WTC11 (cell line): ENCODE measurements around the gene TMEM95. TPM values are rescaled to one million over a fixed set of nuclear protein-coding genes. Genes with fewer than 3 reads are reported as not detected.

Experiments
- CREB1 ChIP-seq: sonication (generic); formaldehyde crosslinking; IDR thresholded peaks from 2 replicates; pipeline ENCODE4 v1.8.0; 2023; ENCODE audit warnings: mild to moderate bottlenecking, missing genetic modification reagents
- ETV6 ChIP-seq: sonication (generic); formaldehyde crosslinking; IDR thresholded peaks from 2 replicates; pipeline ENCODE4 v1.8.1; 2022; ENCODE audit warnings: mild to moderate bottlenecking, missing genetic modification reagents
- GTF2I ChIP-seq: fragments of 250-450 bp; sonication (Bioruptor Pico); conservative IDR thresholded peaks from 2 replicates; pipeline ENCODE4 v1.4.0; 2021; ENCODE audit warnings: mild to moderate bottlenecking
- JAZF1 ChIP-seq: fragments of 250-450 bp; sonication (Bioruptor Pico); IDR thresholded peaks from 2 replicates; pipeline ENCODE4 v1.9.0; 2021; ENCODE audit warnings: moderate library complexity, mild to moderate bottlenecking, inconsistent platforms
- KAT7 ChIP-seq: sonication (generic); formaldehyde crosslinking; IDR thresholded peaks from 2 replicates; pipeline ENCODE4 v1.8.1; 2023; ENCODE audit warnings: missing genetic modification reagents, mild to moderate bottlenecking, borderline replicate concordance
- MXD4 ChIP-seq: fragments of 250-450 bp; sonication (Bioruptor Pico); IDR thresholded peaks from 2 replicates; pipeline ENCODE4 v1.8.0; 2021; ENCODE audit warnings: mild to moderate bottlenecking, moderate library complexity, borderline replicate concordance
- NR2C2 ChIP-seq: sonication (generic); formaldehyde crosslinking; IDR thresholded peaks from 2 replicates; pipeline ENCODE4 v1.8.0; 2022; ENCODE audit warnings: mild to moderate bottlenecking, missing genetic modification reagents
- NR3C1 ChIP-seq: sonication (generic); formaldehyde crosslinking; conservative IDR thresholded peaks from 2 replicates; pipeline ENCODE4 v1.8.1; 2023; ENCODE audit warnings: low read depth, mild to moderate bottlenecking, missing genetic modification reagents
- PREB ChIP-seq: sonication (generic); formaldehyde crosslinking; IDR thresholded peaks from 2 replicates; pipeline ENCODE4 v1.8.1; 2022; ENCODE audit warnings: mild to moderate bottlenecking, missing genetic modification reagents, moderate library complexity, borderline replicate concordance
- RELA ChIP-seq: sonication (generic); formaldehyde crosslinking; IDR thresholded peaks from 2 replicates; pipeline ENCODE4 v1.8.1; 2022; ENCODE audit warnings: missing genetic modification reagents, mild to moderate bottlenecking, borderline replicate concordance
- SMAD4 ChIP-seq: sonication (generic); formaldehyde crosslinking; IDR thresholded peaks from 2 replicates; pipeline ENCODE4 v1.8.0; 2022; ENCODE audit warnings: mild to moderate bottlenecking, missing genetic modification reagents
- SP1 ChIP-seq: sonication (generic); formaldehyde crosslinking; conservative IDR thresholded peaks from 2 replicates; pipeline ENCODE4 v1.8.1; 2022; ENCODE audit warnings: missing genetic modification reagents
- STAT6 ChIP-seq: sonication (generic); formaldehyde crosslinking; conservative IDR thresholded peaks from 2 replicates; pipeline ENCODE4 v1.8.1; 2023; ENCODE audit warnings: mild to moderate bottlenecking, low read depth, missing genetic modification reagents, moderate library complexity
- TCF7 ChIP-seq: sonication (generic); formaldehyde crosslinking; IDR thresholded peaks from 2 replicates; pipeline ENCODE4 v1.8.0; 2022; ENCODE audit warnings: mild to moderate bottlenecking, low read depth, missing genetic modification reagents, moderate library complexity
- TP53 ChIP-seq: sonication (generic); formaldehyde crosslinking; IDR thresholded peaks from 2 replicates; pipeline ENCODE4 v1.8.1; 2023; ENCODE audit warnings: mild to moderate bottlenecking, missing genetic modification reagents
- USF2 ChIP-seq: sonication (generic); formaldehyde crosslinking; IDR thresholded peaks from 2 replicates; pipeline ENCODE4 v1.8.1; 2023; ENCODE audit warnings: mild to moderate bottlenecking, missing genetic modification reagents, moderate library complexity
- ZNF232 ChIP-seq: sonication (generic); formaldehyde crosslinking; IDR thresholded peaks from 2 replicates; pipeline ENCODE4 v1.8.0; 2022; ENCODE audit warnings: mild to moderate bottlenecking, missing genetic modification reagents
- ZNF317 ChIP-seq: sonication (generic); formaldehyde crosslinking; IDR thresholded peaks from 2 replicates; pipeline ENCODE4 v1.8.1; 2023; ENCODE audit warnings: low read depth, mild to moderate bottlenecking, moderate library complexity, missing genetic modification reagents, borderline replicate concordance
- ZNF416 ChIP-seq: fragments of 250-450 bp; sonication (Bioruptor Pico); IDR thresholded peaks from 2 replicates; pipeline ENCODE4 v1.9.0; 2021; ENCODE audit warnings: mild to moderate bottlenecking, inconsistent platforms
- ZNF423 ChIP-seq: fragments of 250-450 bp; sonication (Bioruptor Pico); IDR thresholded peaks from 2 replicates; pipeline ENCODE4 v2.1.2; 2022; ENCODE audit warnings: mild to moderate bottlenecking, moderate library complexity
- ZNF671 ChIP-seq: fragments of 250-450 bp; sonication (Bioruptor Pico); IDR thresholded peaks from 2 replicates; pipeline ENCODE4 v1.8.0; 2021; ENCODE audit warnings: mild to moderate bottlenecking
- total RNA-seq: library from RNA; stranded (reverse); gene quantifications from 3 replicates; pipeline ENCODE4 v1.2.3, GENCODE V29; 2021
- TF ChIP-seq, protein P1 (sequence below): fragments of 200-600 bp; IDR thresholded peaks from 2 replicates; pipeline ENCODE4 v1.8.0; 2022; ENCODE audit warnings: antibody characterized with exemption
- TF ChIP-seq, protein P2 (sequence below): fragments of 250-450 bp; sonication (Bioruptor Pico); conservative IDR thresholded peaks from 2 replicates; pipeline ENCODE4 v1.9.0; 2021; ENCODE audit warnings: mild to moderate bottlenecking
- TF ChIP-seq, protein P3 (sequence below): sonication (generic); formaldehyde crosslinking; IDR thresholded peaks from 2 replicates; pipeline ENCODE4 v1.8.0; 2023; ENCODE audit warnings: missing genetic modification reagents
- TF ChIP-seq, protein P4 (sequence below): sonication (generic); formaldehyde crosslinking; IDR thresholded peaks from 2 replicates; pipeline ENCODE4 v1.8.0; 2022; ENCODE audit warnings: mild to moderate bottlenecking, missing genetic modification reagents
- TF ChIP-seq, protein P5 (sequence below): fragments of 250-450 bp; sonication (Bioruptor Pico); IDR thresholded peaks from 2 replicates; pipeline ENCODE4 v1.9.0; 2021; ENCODE audit warnings: mild to moderate bottlenecking
- TF ChIP-seq, protein P6 (sequence below): sonication (generic); formaldehyde crosslinking; IDR thresholded peaks from 2 replicates; pipeline ENCODE4 v1.8.1; 2023; ENCODE audit warnings: mild to moderate bottlenecking, missing genetic modification reagents, moderate library complexity

Gene TMEM95
- total RNA-seq, 1 experiment from 2014 or later = not detected

- no peak for TF ChIP-seq STAT6
- 0 out of 2 replicates have a peak, but pooled peaks have one; percentile 27 for TF ChIP-seq ZNF317 (CRISPR knock-in tag)
- TF ChIP-seq NR2C2 (CRISPR knock-in tag) = peak; percentile 29; the same call in 1 of the 2 replicates
- TF ChIP-seq ZNF671 (CRISPR knock-in tag) = no peak
- TF ChIP-seq, protein P1, sequence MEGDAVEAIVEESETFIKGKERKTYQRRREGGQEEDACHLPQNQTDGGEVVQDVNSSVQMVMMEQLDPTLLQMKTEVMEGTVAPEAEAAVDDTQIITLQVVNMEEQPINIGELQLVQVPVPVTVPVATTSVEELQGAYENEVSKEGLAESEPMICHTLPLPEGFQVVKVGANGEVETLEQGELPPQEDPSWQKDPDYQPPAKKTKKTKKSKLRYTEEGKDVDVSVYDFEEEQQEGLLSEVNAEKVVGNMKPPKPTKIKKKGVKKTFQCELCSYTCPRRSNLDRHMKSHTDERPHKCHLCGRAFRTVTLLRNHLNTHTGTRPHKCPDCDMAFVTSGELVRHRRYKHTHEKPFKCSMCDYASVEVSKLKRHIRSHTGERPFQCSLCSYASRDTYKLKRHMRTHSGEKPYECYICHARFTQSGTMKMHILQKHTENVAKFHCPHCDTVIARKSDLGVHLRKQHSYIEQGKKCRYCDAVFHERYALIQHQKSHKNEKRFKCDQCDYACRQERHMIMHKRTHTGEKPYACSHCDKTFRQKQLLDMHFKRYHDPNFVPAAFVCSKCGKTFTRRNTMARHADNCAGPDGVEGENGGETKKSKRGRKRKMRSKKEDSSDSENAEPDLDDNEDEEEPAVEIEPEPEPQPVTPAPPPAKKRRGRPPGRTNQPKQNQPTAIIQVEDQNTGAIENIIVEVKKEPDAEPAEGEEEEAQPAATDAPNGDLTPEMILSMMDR = no peak
- TF ChIP-seq RELA = no peak
- 0 out of 2 replicates have a peak, but pooled peaks have one; percentile 63 for TF ChIP-seq ETV6
- no peak for TF ChIP-seq JAZF1 (CRISPR knock-in tag)
- TF ChIP-seq KAT7 (CRISPR knock-in tag) = no peak
- TF ChIP-seq, protein P2, sequence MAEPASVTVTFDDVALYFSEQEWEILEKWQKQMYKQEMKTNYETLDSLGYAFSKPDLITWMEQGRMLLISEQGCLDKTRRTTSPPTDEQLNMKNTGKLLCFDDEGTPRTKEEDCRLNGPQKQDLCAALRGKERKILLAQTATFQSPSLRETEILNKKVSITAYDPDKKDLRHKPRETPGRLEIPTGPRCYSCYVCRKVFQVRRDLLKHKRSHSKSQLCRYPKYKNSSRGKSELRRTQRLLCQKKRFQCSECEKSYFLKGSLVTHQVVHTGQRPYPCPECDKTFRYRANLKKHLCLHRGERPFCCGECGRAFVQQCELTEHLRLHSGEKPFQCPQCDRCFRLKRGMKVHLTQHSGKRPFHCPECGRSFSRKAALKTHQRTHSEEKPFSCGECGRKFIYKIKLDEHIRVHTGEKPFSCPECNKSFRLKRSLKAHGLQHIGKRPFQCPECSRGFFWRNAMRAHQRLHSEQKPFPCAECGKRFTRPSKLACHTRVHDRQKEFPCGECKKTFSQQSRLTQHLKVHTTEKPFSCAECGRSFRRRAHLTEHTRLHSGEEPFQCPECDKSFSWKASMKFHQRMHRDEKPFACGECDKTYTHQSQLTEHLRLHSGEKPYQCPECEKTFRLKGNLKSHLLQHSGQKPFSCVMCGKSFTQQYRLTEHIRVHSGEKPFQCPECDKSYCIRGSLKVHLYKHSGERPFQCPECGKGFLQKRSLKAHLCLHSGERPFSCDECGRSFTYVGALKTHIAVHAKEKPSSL (CRISPR knock-in tag) = no peak
- peak; percentile 49; the same call in 1 of the 2 replicates for TF ChIP-seq CREB1
- TF ChIP-seq TP53 (CRISPR knock-in tag) = 0 out of 2 replicates have a peak, but pooled peaks have one; percentile 36
- TF ChIP-seq USF2 (CRISPR knock-in tag) = peak; percentile 58; the same call in 1 of the 2 replicates
- no peak for TF ChIP-seq ZNF416 (CRISPR knock-in tag)
- no peak for TF ChIP-seq SMAD4
- TF ChIP-seq, protein P3, sequence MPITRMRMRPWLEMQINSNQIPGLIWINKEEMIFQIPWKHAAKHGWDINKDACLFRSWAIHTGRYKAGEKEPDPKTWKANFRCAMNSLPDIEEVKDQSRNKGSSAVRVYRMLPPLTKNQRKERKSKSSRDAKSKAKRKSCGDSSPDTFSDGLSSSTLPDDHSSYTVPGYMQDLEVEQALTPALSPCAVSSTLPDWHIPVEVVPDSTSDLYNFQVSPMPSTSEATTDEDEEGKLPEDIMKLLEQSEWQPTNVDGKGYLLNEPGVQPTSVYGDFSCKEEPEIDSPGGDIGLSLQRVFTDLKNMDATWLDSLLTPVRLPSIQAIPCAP (CRISPR knock-in tag) = no peak
- TF ChIP-seq NR3C1 = peak; percentile 81; the same call in 1 of the 2 replicates
- TF ChIP-seq, protein P4, sequence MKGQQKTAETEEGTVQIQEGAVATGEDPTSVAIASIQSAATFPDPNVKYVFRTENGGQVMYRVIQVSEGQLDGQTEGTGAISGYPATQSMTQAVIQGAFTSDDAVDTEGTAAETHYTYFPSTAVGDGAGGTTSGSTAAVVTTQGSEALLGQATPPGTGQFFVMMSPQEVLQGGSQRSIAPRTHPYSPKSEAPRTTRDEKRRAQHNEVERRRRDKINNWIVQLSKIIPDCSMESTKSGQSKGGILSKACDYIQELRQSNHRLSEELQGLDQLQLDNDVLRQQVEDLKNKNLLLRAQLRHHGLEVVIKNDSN = peak; percentile 54; the same call in 1 of the 2 replicates
- TF ChIP-seq PREB (CRISPR knock-in tag) = no peak
- TF ChIP-seq, protein P5, sequence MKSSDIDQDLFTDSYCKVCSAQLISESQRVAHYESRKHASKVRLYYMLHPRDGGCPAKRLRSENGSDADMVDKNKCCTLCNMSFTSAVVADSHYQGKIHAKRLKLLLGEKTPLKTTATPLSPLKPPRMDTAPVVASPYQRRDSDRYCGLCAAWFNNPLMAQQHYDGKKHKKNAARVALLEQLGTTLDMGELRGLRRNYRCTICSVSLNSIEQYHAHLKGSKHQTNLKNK (CRISPR knock-in tag) = no peak
- no peak for TF ChIP-seq TCF7 (CRISPR knock-in tag)
- TF ChIP-seq SP1 (CRISPR knock-in tag) = peak; percentile 86
- no peak for TF ChIP-seq GTF2I (CRISPR knock-in tag)
- TF ChIP-seq ZNF423 (CRISPR knock-in tag) = no peak
- no peak for TF ChIP-seq MXD4 (CRISPR knock-in tag)
- peak; percentile 66; the same call in 1 of the 2 replicates for TF ChIP-seq ZNF232
- TF ChIP-seq, protein P6, sequence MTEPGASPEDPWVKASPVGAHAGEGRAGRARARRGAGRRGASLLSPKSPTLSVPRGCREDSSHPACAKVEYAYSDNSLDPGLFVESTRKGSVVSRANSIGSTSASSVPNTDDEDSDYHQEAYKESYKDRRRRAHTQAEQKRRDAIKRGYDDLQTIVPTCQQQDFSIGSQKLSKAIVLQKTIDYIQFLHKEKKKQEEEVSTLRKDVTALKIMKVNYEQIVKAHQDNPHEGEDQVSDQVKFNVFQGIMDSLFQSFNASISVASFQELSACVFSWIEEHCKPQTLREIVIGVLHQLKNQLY (CRISPR knock-in tag) = no peak
These were observed 29.0 kb downstream of the TMEM95 start (continued) for GRCh38 chr17:7383742-7384488.
